GM12878 (cell line): ENCODE data around the gene GRIK2. TPM values are rescaled to one million over a fixed set of nuclear protein-coding genes. Genes with fewer than 3 reads are reported as not detected.
A peak's percentile ranks its signal among the peaks of the same experiment; 100 is the strongest.

Experiments used
- ATAC-seq: fragments of 200-7000 bp; cut with Tn5 transposase; 3 replicates; pipeline ENCODE4 v1.9.1; 2020; ENCODE audit warnings: mild to moderate bottlenecking, moderate library complexity
- BruUV-seq: library from RNA; stranded (reverse); fragments of 400-500 nt; replicated peaks from 2 replicates; lab custom pipeline; 2021; lab: Mats Ljungman, UMichigan
- CTCF ChIA-PET: fragments of 300-600 bp; sonication (Branson Sonifier 250); formaldehyde crosslinking; extraction: SDS; loops from one replicate; lab custom pipeline; 2021; ENCODE audit warnings: inconsistent platforms; lab: Yijun Ruan, JAX
- POLR2A ChIA-PET: fragments of 350-600 bp; formaldehyde crosslinking; extraction: SDS; loops from one replicate; lab custom pipeline; 2021; ENCODE audit warnings: inconsistent platforms; lab: Charles Lee
- RAD21 ChIA-PET: fragments of 300-600 bp; sonication (Branson Sonifier 250); formaldehyde crosslinking; loops from one replicate; lab custom pipeline; 2023; ENCODE audit warnings: antibody characterized with exemption; ENCODE audit not compliant: unreplicated experiment; lab: Charles Lee
- SMC1A ChIA-PET: fragments of 300-600 bp; sonication (Branson Sonifier 250); formaldehyde crosslinking; loops from one replicate; lab custom pipeline; 2023; ENCODE audit not compliant: unreplicated experiment, uncharacterized antibody; lab: Charles Lee
- DNase-seq: peaks from one replicate; pipeline ENCODE4 v3.0.0-alpha.2; 2011; ENCODE audit warnings: low read depth, low spot score
- FAIRE-seq: peaks from 3 replicates; lab custom pipeline; 2011; peaks lifted over from hg19 to GRCh38; lab: Jason Lieb, UNC
- H2AFZ ChIP-seq: 2 replicates; pipeline ENCODE4 v1.6.0; 2011; ENCODE audit warnings: low read depth, low read length, control low read depth; ENCODE audit not compliant: control insufficient read depth
- H3K27ac ChIP-seq: 2 replicates; pipeline ENCODE4 v1.5.1; 2011; ENCODE audit warnings: control low read depth; ENCODE audit not compliant: control insufficient read depth, insufficient read depth
- H3K27me3 ChIP-seq, 2 experiments: replicated peaks in 1 of 2; 2 replicates each; pipeline versions ENCODE4 v1.6.0 to v1.6.1; 2011; ENCODE audit warnings: low read length in 1 of 2; ENCODE audit not compliant: control insufficient read depth in 2 of 2, insufficient read depth in 2 of 2
- H3K36me3 ChIP-seq, 2 experiments: 2 replicates each; pipeline ENCODE4 v1.5.1; 2011; ENCODE audit warnings: low read length in 1 of 2; ENCODE audit not compliant: control insufficient read depth in 2 of 2, insufficient read depth in 2 of 2
- H3K4me1 ChIP-seq: 2 replicates; pipeline ENCODE4 v1.6.1; 2011; ENCODE audit warnings: mild to moderate bottlenecking, low read length, moderate library complexity, mixed read lengths; ENCODE audit not compliant: control insufficient read depth, insufficient read depth
- H3K4me2 ChIP-seq: 2 replicates; pipeline ENCODE4 v1.6.0; 2011; ENCODE audit warnings: control low read depth; ENCODE audit not compliant: control insufficient read depth, insufficient read depth
- H3K4me3 ChIP-seq: fragments of 200-600 bp; sonication (generic); 2 replicates; pipeline ENCODE4 v1.5.1; 2016
- H3K79me2 ChIP-seq: 2 replicates; pipeline ENCODE4 v1.6.0; 2011; ENCODE audit warnings: low read length; ENCODE audit not compliant: control insufficient read depth, insufficient read depth
- H3K9ac ChIP-seq: 2 replicates; pipeline ENCODE4 v1.8.0; 2011; ENCODE audit warnings: low read length, control low read depth, mixed read lengths; ENCODE audit not compliant: control insufficient read depth, insufficient read depth
- H3K9me3 ChIP-seq: replicated peaks from 3 replicates; pipeline ENCODE4 v1.5.1; 2011; ENCODE audit warnings: mild to moderate bottlenecking, low read length; ENCODE audit not compliant: control insufficient read depth, insufficient read depth
- H4K20me1 ChIP-seq: 2 replicates; pipeline ENCODE4 v1.6.0; 2011; ENCODE audit not compliant: control insufficient read depth, insufficient read depth
- DPF2 ChIP-seq: fragments of 450-650 bp; IDR thresholded peaks from 2 replicates; pipeline ENCODE4 v1.6.1; 2017; ENCODE audit warnings: mild to moderate bottlenecking
- FOS ChIP-seq: IDR thresholded peaks from 3 replicates; pipeline ENCODE4 v1.6.1; 2011; ENCODE audit warnings: borderline replicate concordance; ENCODE audit not compliant: insufficient read length; ENCODE audit errors: extremely low read depth
- RAD21 ChIP-seq: IDR thresholded peaks from 2 replicates; pipeline ENCODE4 v1.6.1; 2011; ENCODE audit warnings: mild to moderate bottlenecking, low read depth, low read length, moderate library complexity; ENCODE audit not compliant: insufficient read depth
- RAD51 ChIP-seq: fragments of 450-650 bp; IDR thresholded peaks from 2 replicates; pipeline ENCODE4 v1.6.1; 2016; ENCODE audit warnings: moderate library complexity, mild to moderate bottlenecking, inconsistent platforms
- SPI1 ChIP-seq: IDR thresholded peaks from 2 replicates; pipeline ENCODE4 v1.6.1; 2011; ENCODE audit warnings: low read depth, mild to moderate bottlenecking, low read length, moderate library complexity, borderline replicate concordance; ENCODE audit not compliant: insufficient read depth
- WGBS: methylation state at CpG from one replicate; pipeline ENCODE4 v1.1.6; 2016; ENCODE audit warnings: low lambda C conversion rate; ENCODE audit not compliant: insufficient replicate concordance, insufficient coverage; ENCODE audit errors: missing lambda C conversion rate; 5-methylcytosine and 5-hydroxymethylcytosine counted together
- in situ Hi-C: fragments of 300-500 bp; cut with MboI; formaldehyde crosslinking; loops from 9 replicates; pipeline ENCODE4 v1.14.3; 2018; ENCODE audit warnings: mixed read lengths
- intact Hi-C: fragments of 100-400 bp; cut with micrococcal nuclease; formaldehyde crosslinking; loops from one replicate; pipeline ENCODE4 v1.14.2; 2022; ENCODE audit not compliant: unreplicated experiment
- polyA plus RNA-seq, 11 experiments: library from polyadenylated mRNA; depleted of rRNA in 4 of 11; unstranded in 6 of 11; stranded (reverse) in 5 of 11; fragments of >200 nt; fragmentation: Nextera tagmentation in 4 of 11; fragmentation: Illumina TruSeq in 1 of 11; extraction: Ambion mirVana in 4 of 11; extraction: Trizol in 1 of 11; gene quantifications; 1 replicate in 1 of 11; 2 replicates in 10 of 11; pipeline versions ENCODE4 v1.2.1 to v1.2.3, GENCODE V29; 2011 to 2016; ENCODE audit warnings: inconsistent platforms in 2 of 11, missing spikeins in 2 of 11, low read depth in 1 of 11
- total RNA-seq, 4 experiments: library from RNA; depleted of rRNA in 3 of 4; stranded (reverse); fragments of >200 nt in 3 of 4; fragmentation: Illumina TruSeq in 1 of 4; extraction: Trizol in 1 of 4; gene quantifications; 2 replicates each; pipeline versions ENCODE4 v1.2.1 to v1.2.3, GENCODE V29; 2013 to 2021
- TF ChIP-seq, protein P1 (sequence below), 3 experiments: IDR thresholded peaks in 2 of 3; conservative IDR thresholded peaks in 1 of 3; 2 replicates each; pipeline ENCODE4 v1.5.1; 2011; ENCODE audit warnings: low read depth in 3 of 3, low read length in 3 of 3, mild to moderate bottlenecking in 3 of 3, control low read depth in 2 of 3, moderate library complexity in 2 of 3, inconsistent platforms in 1 of 3, mixed read lengths in 1 of 3; ENCODE audit not compliant: control insufficient read depth in 2 of 3, insufficient read depth in 1 of 3; ENCODE audit errors: extremely low read depth in 1 of 3

Gene GRIK2
- total and polyA plus RNA-seq, 10 of the 15 experiments (the other 5 are each of a cell fraction or from before 2014, with no cell fraction given): not detected

DNA sequence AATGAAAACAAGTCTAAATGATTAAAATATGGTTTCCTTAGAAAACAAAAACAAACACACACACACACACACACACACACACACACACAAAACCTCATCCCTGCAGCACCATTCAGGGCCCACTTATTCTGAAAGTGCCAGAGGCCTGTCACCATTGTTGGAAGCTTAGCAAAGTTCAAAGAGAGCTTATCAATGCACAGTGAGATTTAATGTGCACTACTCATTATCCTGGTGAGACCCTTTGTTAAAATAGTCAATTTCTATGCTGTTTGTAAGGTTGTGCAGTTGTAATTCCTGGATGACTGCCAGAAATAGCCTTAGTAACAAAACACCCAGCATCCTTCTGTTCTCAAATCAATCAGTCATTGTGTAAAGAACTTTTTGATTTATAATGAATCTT lies 482.9 kb downstream of the GRIK2 start (continued):
- TF ChIP-seq, protein P1, sequence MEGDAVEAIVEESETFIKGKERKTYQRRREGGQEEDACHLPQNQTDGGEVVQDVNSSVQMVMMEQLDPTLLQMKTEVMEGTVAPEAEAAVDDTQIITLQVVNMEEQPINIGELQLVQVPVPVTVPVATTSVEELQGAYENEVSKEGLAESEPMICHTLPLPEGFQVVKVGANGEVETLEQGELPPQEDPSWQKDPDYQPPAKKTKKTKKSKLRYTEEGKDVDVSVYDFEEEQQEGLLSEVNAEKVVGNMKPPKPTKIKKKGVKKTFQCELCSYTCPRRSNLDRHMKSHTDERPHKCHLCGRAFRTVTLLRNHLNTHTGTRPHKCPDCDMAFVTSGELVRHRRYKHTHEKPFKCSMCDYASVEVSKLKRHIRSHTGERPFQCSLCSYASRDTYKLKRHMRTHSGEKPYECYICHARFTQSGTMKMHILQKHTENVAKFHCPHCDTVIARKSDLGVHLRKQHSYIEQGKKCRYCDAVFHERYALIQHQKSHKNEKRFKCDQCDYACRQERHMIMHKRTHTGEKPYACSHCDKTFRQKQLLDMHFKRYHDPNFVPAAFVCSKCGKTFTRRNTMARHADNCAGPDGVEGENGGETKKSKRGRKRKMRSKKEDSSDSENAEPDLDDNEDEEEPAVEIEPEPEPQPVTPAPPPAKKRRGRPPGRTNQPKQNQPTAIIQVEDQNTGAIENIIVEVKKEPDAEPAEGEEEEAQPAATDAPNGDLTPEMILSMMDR (IDR thresholded peaks at IDR 0.05 in 2 of 3, conservative IDR thresholded peaks at IDR 0.05 in 1 of 3; ENCODE audit: control insufficient read depth in 2 of 3, extremely low read depth in 1 of 3, insufficient read depth in 1 of 3, low read depth in 3 of 3, low read length in 3 of 3): no peak
- no peak for TF ChIP-seq RAD21

- ATAC-seq: peak; percentile 86
- intact Hi-C loops: no loop called here
- 20% methylated on average over 7 of the region's 7 CpGs for WGBS
- no peak overlapping the region for H3K9ac ChIP-seq
- SMC1A ChIA-PET: no interaction called here
- CTCF ChIA-PET: no interaction called here
- TF ChIP-seq DPF2: no peak
- TF ChIP-seq SPI1: peak; percentile 81; the same call in 1 of the 2 replicates
- peak; percentile 34; the same call in 1 of the 2 replicates for TF ChIP-seq RAD51
- no peak for TF ChIP-seq FOS
- TF ChIP-seq, all 136 proteins: peak for 2
- Histone ChIP-seq H3K9me3 (no peaks in the 10 kb centered on the region; the same call in 2 of the 3 replicates), H3K27ac (no peak overlapping the region), H2AFZ (no peak overlapping the region), H3K4me3 (no peak overlapping the region), H3K4me1 (no peaks in the 10 kb centered on the region), H3K79me2 (no peaks in the 10 kb centered on the region), H3K4me2 (no peak overlapping the region), H3K27me3 (no peaks in the 10 kb centered on the region), H4K20me1 (no peaks in the 10 kb centered on the region), H3K36me3 (no peaks in the 10 kb centered on the region)
- in situ Hi-C loops: no loop called here
- DNase-seq (no peak), FAIRE-seq (no peak)
- RAD21 ChIA-PET: no interaction called here
- no TSS peak for BruUV-seq
- POLR2A ChIA-PET: no interaction called here
These were observed 485.2 kb downstream of the GRIK2 start for GRCh38 chr6:101878554-101879276.
